Common myeloid progenitor, CD34-positive (primary cell): Measurements from ENCODE around the gene SIM2.

Experiments
- CTCF ChIA-PET: fragments of 350-600 bp; sonication (Branson Sonifier 250); formaldehyde crosslinking; loops from one replicate; lab custom pipeline; 2021; ENCODE audit warnings: antibody characterized with exemption; lab: Charles Lee
- POLR2A ChIA-PET: fragments of 350-600 bp; sonication (Branson Sonifier 250); formaldehyde crosslinking; loops from one replicate; lab custom pipeline; 2021; ENCODE audit warnings: antibody characterized with exemption; lab: Charles Lee
- DNase-seq, 3 donors: peaks; one replicate each; pipeline versions ENCODE4 v3.0.0 to v3.0.0-alpha.2; 2013
- H3K27ac ChIP-seq, 2 experiments: 1 replicate in 1 of 2; 2 replicates in 1 of 2; pipeline ENCODE4 v1.7.0; 2013; ENCODE audit warnings: inconsistent platforms in 2 of 2, low read length in 2 of 2, mild to moderate bottlenecking in 2 of 2, low read depth in 1 of 2, moderate library complexity in 1 of 2; ENCODE audit not compliant: severe bottlenecking in 2 of 2, insufficient read depth in 1 of 2, poor library complexity in 1 of 2
- H3K27me3 ChIP-seq, 5 experiments: replicated peaks in 2 of 5; 1 replicate in 3 of 5; 2 replicates in 2 of 5; pipeline versions ENCODE4 v1.6.1 to v1.7.0; 2013; ENCODE audit warnings: low read length in 4 of 5, mild to moderate bottlenecking in 2 of 5, moderate library complexity in 2 of 5, inconsistent platforms in 1 of 5; ENCODE audit not compliant: insufficient read depth in 5 of 5, control insufficient read depth in 4 of 5
- H3K36me3 ChIP-seq, 4 experiments: 1 replicate in 2 of 4; 2 replicates in 2 of 4; pipeline versions ENCODE4 v1.6.1 to v1.7.0; 2013; ENCODE audit warnings: low read length in 3 of 4, control low read depth in 1 of 4, mild to moderate bottlenecking in 1 of 4; ENCODE audit not compliant: control insufficient read depth in 4 of 4, insufficient read depth in 4 of 4
- H3K4me1 ChIP-seq, 4 experiments: 1 replicate in 3 of 4; 2 replicates in 1 of 4; pipeline versions ENCODE4 v1.6.1 to v1.7.1; 2013; ENCODE audit warnings: low read length in 3 of 4, mild to moderate bottlenecking in 3 of 4, control low read depth in 1 of 4, inconsistent platforms in 1 of 4, moderate library complexity in 1 of 4; ENCODE audit not compliant: control insufficient read depth in 4 of 4, insufficient read depth in 4 of 4; ENCODE audit errors: control extremely low read depth in 1 of 4
- H3K4me3 ChIP-seq, 7 experiments: 1 replicate in 4 of 7; 2 replicates in 3 of 7; pipeline versions ENCODE4 v1.5.1 to v1.7.0; 2013; ENCODE audit warnings: mild to moderate bottlenecking in 7 of 7, low read length in 6 of 7, moderate library complexity in 6 of 7, inconsistent platforms in 2 of 7, low read depth in 2 of 7, control low read depth in 1 of 7; ENCODE audit not compliant: insufficient read depth in 4 of 7, control insufficient read depth in 1 of 7; ENCODE audit errors: extremely low read depth in 1 of 7
- H3K9me3 ChIP-seq, 5 experiments: 1 replicate in 4 of 5; 2 replicates in 1 of 5; pipeline versions ENCODE4 v1.6.1 to v1.7.1; 2013; ENCODE audit warnings: low read length in 4 of 5, mild to moderate bottlenecking in 2 of 5, inconsistent platforms in 1 of 5, low read depth in 1 of 5, moderate library complexity in 1 of 5; ENCODE audit not compliant: control insufficient read depth in 4 of 5, insufficient read depth in 2 of 5; ENCODE audit errors: control extremely low read depth in 1 of 5
- WGBS: methylation state at CpG from one replicate; pipeline ENCODE4 v1.1.5; 2013; ENCODE audit not compliant: insufficient coverage; 5-methylcytosine and 5-hydroxymethylcytosine counted together

The SIM2 gene

DNA sequence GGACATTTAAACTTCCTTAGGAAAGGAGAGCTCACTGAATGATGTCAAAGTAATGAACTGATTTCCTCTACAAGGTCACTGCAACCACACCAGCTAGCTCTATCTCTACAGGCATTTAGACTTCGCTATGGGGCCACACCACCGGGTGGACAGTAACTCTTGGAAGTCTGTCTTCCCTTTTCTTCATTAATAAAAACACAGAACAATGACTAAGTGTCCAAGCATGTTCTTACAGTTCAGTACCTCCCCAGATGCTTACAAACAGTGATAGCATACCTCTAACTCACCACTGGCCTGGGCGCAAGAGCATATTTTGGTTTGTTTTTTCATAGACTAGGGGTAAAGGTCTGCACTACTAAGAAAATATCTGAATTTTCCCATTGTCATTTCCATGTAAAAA lies 54.6 kb downstream of the SIM2 start:
- no peaks in the 10 kb centered on the region for H3K9me3 ChIP-seq
- H3K27me3 ChIP-seq, result peaks cover 0 to 21% (median 9%) of the 10 kb centered on the region in 5 experiments
- ChIA-PET POLR2A (interaction anchor here (0.6 kb wide), 1 partner anchor 46 kb away, joined by 4 read pairs; no protein-coding TSS in a partner anchor), CTCF (no interaction called here)
- peaks cover 0 to 5% (median 3%) of the 10 kb centered on the region in 4 experiments for H3K36me3 ChIP-seq
- DNase-seq, result no peak
- no peak overlapping the region for H3K27ac ChIP-seq
- peaks cover 0 to 4% (median 0%) of the 10 kb centered on the region in 4 experiments for H3K4me1 ChIP-seq
- WGBS, result no CpG with 5 or more reads among the region's 3 CpGs
- no peak overlapping the region for H3K4me3 ChIP-seq

DNA sequence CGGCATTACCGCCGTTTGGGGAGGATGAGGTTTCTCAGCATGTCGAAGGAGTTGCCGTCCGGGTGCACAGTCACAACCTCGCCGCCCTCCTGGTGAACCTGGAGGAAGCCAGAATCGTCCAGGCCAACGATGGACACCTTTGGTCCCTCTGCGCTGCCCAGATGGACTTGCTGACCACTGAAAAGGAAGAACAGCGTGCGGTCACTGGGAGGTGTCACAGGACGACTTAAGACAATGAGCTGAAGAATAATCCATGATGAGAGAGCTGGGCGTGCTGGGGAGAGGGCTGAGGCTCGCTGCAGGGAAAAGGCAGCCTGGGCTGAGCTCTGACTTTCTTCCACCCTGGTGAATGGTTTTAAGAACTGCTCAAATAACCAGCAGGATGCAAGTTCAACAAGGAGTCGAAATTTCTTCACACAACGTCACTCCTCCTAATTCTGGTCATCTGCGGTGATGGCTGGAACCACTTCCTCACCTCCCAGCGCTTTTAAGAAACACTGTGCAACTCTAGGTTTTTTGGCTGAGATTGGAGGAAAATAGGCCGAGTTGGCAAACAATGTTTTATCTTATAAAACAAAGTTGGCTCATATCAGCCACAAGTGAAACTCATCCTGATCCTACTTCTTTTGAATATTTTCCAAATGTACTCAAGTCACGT lies 55.5 kb downstream of the SIM2 start:
- no peak for DNase-seq
- peaks cover 0 to 5% (median 3%) of the 10 kb centered on the region in 4 experiments for H3K36me3 ChIP-seq
- no peak overlapping the region for H3K27ac ChIP-seq
- H3K9me3 ChIP-seq, result no peaks in the 10 kb centered on the region
- H3K4me3 ChIP-seq, result no peak overlapping the region
- ChIA-PET POLR2A (no interaction called here), CTCF (no interaction called here)
- H3K4me1 ChIP-seq, result peaks cover 0 to 4% (median 0%) of the 10 kb centered on the region in 4 experiments
- WGBS, result 96% methylated on average over 17 of the region's 22 CpGs
- H3K27me3 ChIP-seq, result peaks cover 0 to 13% (median 3%) of the 10 kb centered on the region in 5 experiments

DNA sequence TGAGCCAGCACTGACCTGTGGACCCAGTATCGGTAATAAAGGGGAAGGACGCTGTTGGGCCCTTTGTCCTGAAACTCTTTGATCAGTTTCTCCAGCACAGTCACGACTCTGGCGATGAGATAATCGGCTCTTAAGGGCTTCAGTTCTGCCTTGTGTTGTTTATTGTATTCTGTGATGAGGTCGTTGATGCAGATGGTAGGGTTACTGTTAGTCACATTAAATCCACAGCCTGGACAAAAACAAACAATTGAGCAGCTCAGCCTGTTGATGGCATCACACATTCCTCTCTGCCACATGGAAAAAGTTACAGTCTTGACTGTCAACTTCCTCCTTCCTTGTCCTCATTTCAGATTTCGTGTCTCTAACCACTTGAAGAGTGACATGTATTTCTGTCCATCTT lies 57.6 kb downstream of the SIM2 start:
- Histone ChIP-seq H3K27ac (no peak overlapping the region), H3K4me1 (peaks cover 0 to 3% (median 0%) of the 10 kb centered on the region in 4 experiments), H3K27me3 (no peaks in the 10 kb centered on the region), H3K4me3 (no peak overlapping the region), H3K36me3 (peaks cover 0 to 5% (median 4%) of the 10 kb centered on the region in 4 experiments), H3K9me3 (no peaks in the 10 kb centered on the region)
- ChIA-PET CTCF (no interaction called here), POLR2A (no interaction called here)
- no peak for DNase-seq
- WGBS, result 94% methylated on average over 3 of the region's 7 CpGs

- DNase-seq, result no peak
- Histone ChIP-seq H3K9me3 (no peaks in the 10 kb centered on the region), H3K27me3 (no peaks in the 10 kb centered on the region), H3K4me3 (no peak overlapping the region), H3K36me3 (peaks cover 0 to 5% (median 4%) of the 10 kb centered on the region in 4 experiments), H3K27ac (no peak overlapping the region), H3K4me1 (no peaks in the 10 kb centered on the region)
- ChIA-PET POLR2A (no interaction called here), CTCF (no interaction called here)
- WGBS, result 86% methylated on average over 4 of the region's 6 CpGs
These were observed 58.3 kb downstream of the SIM2 start for GRCh38 chr21:36757196-36757595.

GRCh38 chr21:36759348-36760083 lies 60.6 kb downstream of the SIM2 start:
- Histone ChIP-seq H3K4me3 (no peak overlapping the region), H3K27ac (no peak overlapping the region), H3K27me3 (no peaks in the 10 kb centered on the region), H3K4me1 (no peaks in the 10 kb centered on the region), H3K36me3 (peaks cover 0 to 5% (median 1%) of the 10 kb centered on the region in 4 experiments), H3K9me3 (no peaks in the 10 kb centered on the region)
- 84% methylated on average over 8 of the region's 12 CpGs for WGBS
- POLR2A ChIA-PET, result no interaction called here
- CTCF ChIA-PET, result interaction anchor here (0.6 to 1.3 kb wide), 4 partner anchors 9 to 1699 kb away, joined by 3 to 5 read pairs (median 4); no protein-coding TSS in a partner anchor
- DNase-seq, result no peak

DNA sequence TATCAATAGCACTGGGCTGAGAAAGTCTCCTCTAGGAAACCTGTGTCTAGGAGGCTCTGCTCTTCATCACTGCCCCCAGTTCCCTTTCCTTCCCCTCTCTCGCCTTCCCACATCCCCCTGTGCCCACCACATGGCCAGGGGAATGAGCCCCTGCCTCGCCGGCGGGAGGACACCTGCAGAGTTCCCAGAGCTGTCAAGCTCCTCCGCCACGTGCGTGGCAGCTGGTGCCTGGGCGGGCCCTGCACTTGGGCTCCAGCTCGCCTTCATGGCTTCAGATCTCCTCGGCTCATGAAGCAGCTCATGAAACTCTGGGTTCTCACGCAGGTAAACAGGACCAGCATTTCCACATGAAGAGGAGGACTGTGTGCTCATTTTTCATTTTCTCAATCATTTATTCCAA lies 62.8 kb downstream of the SIM2 start:
- H3K27me3 ChIP-seq, result no peaks in the 10 kb centered on the region
- H3K27ac ChIP-seq, result no peak overlapping the region
- H3K36me3 ChIP-seq, result peaks cover 0 to 2% (median 0%) of the 10 kb centered on the region in 4 experiments
- POLR2A ChIA-PET, result no interaction called here
- 93% methylated on average over 11 of the region's 11 CpGs for WGBS
- DNase-seq, result no peak
- CTCF ChIA-PET, result no interaction called here
- no peaks in the 10 kb centered on the region for H3K9me3 ChIP-seq
- no peaks in the 10 kb centered on the region for H3K4me1 ChIP-seq
- H3K4me3 ChIP-seq, result no peak overlapping the region

- 93% methylated on average over 8 of the region's 9 CpGs for WGBS
- no peaks in the 10 kb centered on the region for H3K4me1 ChIP-seq
- no peak overlapping the region for H3K27ac ChIP-seq
- no peak overlapping the region for H3K4me3 ChIP-seq
- no peaks in the 10 kb centered on the region for H3K27me3 ChIP-seq
- CTCF ChIA-PET, result interaction anchor here (1.2 kb wide), 1 partner anchor 11 kb away, joined by 3 read pairs; no protein-coding TSS in a partner anchor
- no peaks in the 10 kb centered on the region for H3K9me3 ChIP-seq
- no peak for DNase-seq
- POLR2A ChIA-PET, result no interaction called here
- peaks cover 0 to 2% (median 0%) of the 10 kb centered on the region in 4 experiments for H3K36me3 ChIP-seq
These were observed 63.7 kb downstream of the SIM2 start for GRCh38 chr21:36762642-36763041.
